K562 (cell line): ENCODE data around the gene INSIG1. TPM values are rescaled to one million over a fixed set of nuclear protein-coding genes. Genes with fewer than 3 reads are reported as not detected.
A peak's percentile ranks its signal among the peaks of the same experiment; 100 is the strongest.

Experiments used
- ATAC-seq: fragments of 200-7000 bp; cut with Tn5 transposase; 3 replicates; pipeline ENCODE4 v1.9.1; 2020; ENCODE audit warnings: moderate library complexity
- BruUV-seq: library from RNA; stranded (reverse); fragments of 400-500 nt; replicated peaks from 2 replicates; lab custom pipeline; 2021; lab: Mats Ljungman, UMichigan
- CTCF ChIA-PET: fragments of 300-600 bp; formaldehyde crosslinking; extraction: SDS; loops from one replicate; lab custom pipeline; 2021; ENCODE audit warnings: low intra/inter-chr PET ratio; lab: Yijun Ruan, JAX
- POLR2A ChIA-PET: fragments of 300-600, 350-650 bp; sonication (Branson Sonifier 250); formaldehyde crosslinking; extraction: SDS; loops from one replicate; lab custom pipeline; 2021; ENCODE audit warnings: antibody characterized with exemption, inconsistent platforms; lab: Yijun Ruan, JAX
- DNase-seq, 4 experiments: peaks; one replicate each; pipeline versions ENCODE4 v3.0.0 to v3.0.0-alpha.2; 2011 to 2018; ENCODE audit warnings: low spot score in 3 of 4, mixed read lengths in 3 of 4; ENCODE audit errors: extremely low read depth in 1 of 4
- FAIRE-seq: peaks from 2 replicates; lab custom pipeline; 2011; peaks lifted over from hg19 to GRCh38; lab: Jason Lieb, UNC
- H2AFZ ChIP-seq: 2 replicates; pipeline ENCODE4 v1.6.0; 2011; ENCODE audit warnings: low read depth, low read length, control low read depth, inconsistent platforms
- H3K27ac ChIP-seq: fragments of 200-600 bp; 3 replicates; pipeline ENCODE4 v1.8.0; 2011; ENCODE audit warnings: low read depth, mild to moderate bottlenecking, control low read depth, inconsistent platforms, low read length, moderate library complexity, mixed read lengths; ENCODE audit errors: extremely low read depth
- H3K27me3 ChIP-seq, 2 experiments: fragments of 300-600 bp in 1 of 2; 2 replicates in 1 of 2; 3 replicates in 1 of 2; pipeline versions ENCODE4 v1.6.0 to v1.8.0; 2011; ENCODE audit warnings: inconsistent platforms in 2 of 2, low read length in 2 of 2, mild to moderate bottlenecking in 1 of 2, mixed read lengths in 1 of 2, moderate library complexity in 1 of 2; ENCODE audit not compliant: control insufficient read depth in 2 of 2, insufficient read depth in 2 of 2
- H3K36me3 ChIP-seq: fragments of 300-600 bp; 3 replicates; pipeline ENCODE4 v1.8.0; 2011; ENCODE audit warnings: mild to moderate bottlenecking, low read length, inconsistent platforms; ENCODE audit not compliant: control insufficient read depth, insufficient read depth
- H3K4me1 ChIP-seq, 2 experiments: fragments of 200-600 bp in 1 of 2; replicated peaks in 1 of 2; 2 replicates in 1 of 2; 3 replicates in 1 of 2; pipeline versions ENCODE4 v1.5.1 to v1.8.0; 2011; ENCODE audit warnings: inconsistent platforms in 2 of 2, low read length in 2 of 2, mild to moderate bottlenecking in 1 of 2, mixed read lengths in 1 of 2, moderate library complexity in 1 of 2; ENCODE audit not compliant: control insufficient read depth in 2 of 2, insufficient read depth in 2 of 2
- H3K4me2 ChIP-seq: 2 replicates; pipeline ENCODE4 v1.6.1; 2011; ENCODE audit warnings: low read length, control low read depth, inconsistent platforms, mixed read lengths; ENCODE audit not compliant: insufficient read depth
- H3K4me3 ChIP-seq: fragments of 200-600 bp; sonication (generic), shearing (Covaris generic); 2 replicates; pipeline ENCODE4 v1.5.1; 2016; ENCODE audit warnings: control low read depth, inconsistent platforms
- H3K79me2 ChIP-seq: fragments of 200-600 bp; 3 replicates; pipeline ENCODE4 v1.8.0; 2011; ENCODE audit warnings: low read length, inconsistent platforms; ENCODE audit not compliant: control insufficient read depth, insufficient read depth
- H3K9ac ChIP-seq, 2 experiments: 2 replicates each; pipeline versions ENCODE4 v1.6.0 to v1.6.1; 2011; ENCODE audit warnings: low read depth in 2 of 2, low read length in 2 of 2, control low read depth in 1 of 2, inconsistent platforms in 1 of 2, mild to moderate bottlenecking in 1 of 2, mixed read lengths in 1 of 2; ENCODE audit not compliant: insufficient read depth in 1 of 2
- H3K9me1 ChIP-seq: one replicate; pipeline ENCODE4 v1.6.0; 2011; ENCODE audit warnings: inconsistent platforms, mild to moderate bottlenecking, low read length, moderate library complexity; ENCODE audit not compliant: control insufficient read depth, insufficient read depth
- H3K9me3 ChIP-seq: replicated peaks from 2 replicates; pipeline ENCODE4 v1.5.1; 2011; ENCODE audit warnings: low read depth, low read length, inconsistent platforms; ENCODE audit not compliant: control insufficient read depth, insufficient read depth
- H4K20me1 ChIP-seq: replicated peaks from 2 replicates; pipeline ENCODE4 v1.6.1; 2011; ENCODE audit warnings: low read length, inconsistent platforms, mixed read lengths; ENCODE audit not compliant: control insufficient read depth, insufficient read depth
- EZH2 ChIP-seq: IDR thresholded peaks from 2 replicates; pipeline ENCODE4 v1.6.1; 2012; ENCODE audit warnings: low read depth, mild to moderate bottlenecking, inconsistent platforms, low read length, borderline replicate concordance
- ZNF584 ChIP-seq: fragments of 200-800 bp; sonication (Bioruptor generic); IDR thresholded peaks from 2 replicates; pipeline ENCODE4 v1.6.1; 2016; ENCODE audit warnings: low read depth, mild to moderate bottlenecking, missing genetic modification characterization, missing compliant biosample characterization
- ZNF717 ChIP-seq: fragments of 250-450 bp; sonication (Bioruptor Pico); IDR thresholded peaks from 2 replicates; pipeline ENCODE4 v1.5.0; 2021
- ZNF764 ChIP-seq: fragments of 250-450 bp; sonication (Bioruptor Pico); IDR thresholded peaks from 2 replicates; pipeline ENCODE4 v1.4.0; 2020; ENCODE audit warnings: low read depth, mild to moderate bottlenecking, moderate library complexity
- WGBS: fragments of 100-300 bp; shearing (Covaris generic); methylation state at CpG from one replicate; pipeline ENCODE4 v1.1.6; 2016; ENCODE audit warnings: low coverage, mixed read lengths; ENCODE audit not compliant: insufficient coverage; ENCODE audit errors: missing lambda C conversion rate; 5-methylcytosine and 5-hydroxymethylcytosine counted together
- in situ Hi-C: fragments of 300-500 bp; cut with MboI; formaldehyde crosslinking; loops from 4 replicates; pipeline ENCODE4 v1.15.0; 2018; ENCODE audit warnings: inconsistent platforms, mixed read lengths
- intact Hi-C: fragments of 100-400 bp; cut with micrococcal nuclease; formaldehyde crosslinking; loops from 2 replicates; pipeline ENCODE4 v1.14.2; 2022
- polyA plus RNA-seq, 8 experiments: library from polyadenylated mRNA; depleted of rRNA in 4 of 8; stranded (reverse) in 5 of 8; unstranded in 3 of 8; fragments of >200 nt; fragmentation: Nextera tagmentation in 2 of 8; fragmentation: Illumina TruSeq in 1 of 8; extraction: Ambion mirVana in 2 of 8; extraction: Trizol in 1 of 8; gene quantifications; 2 replicates each; pipeline versions ENCODE4 v1.2.1 to v1.2.3, GENCODE V29; 2011 to 2014; ENCODE audit warnings: inconsistent platforms in 1 of 8, missing spikeins in 1 of 8
- total RNA-seq, 7 experiments: library from RNA; depleted of rRNA in 6 of 7; stranded (reverse); fragments of >200 nt in 6 of 7; fragmentation: Illumina TruSeq in 2 of 7; extraction: Trizol in 2 of 7; gene quantifications; 2 replicates each; pipeline versions ENCODE4 v1.2.1 to v1.2.3, GENCODE V29; 2011 to 2021; ENCODE audit warnings: low replicate concordance in 1 of 7

Gene INSIG1
- total and polyA plus RNA-seq, 9 of the 15 experiments (the other 6 are each of a cell fraction or from before 2014, with no cell fraction given), result 57.1 to 787 (median 238) TPM

DNA sequence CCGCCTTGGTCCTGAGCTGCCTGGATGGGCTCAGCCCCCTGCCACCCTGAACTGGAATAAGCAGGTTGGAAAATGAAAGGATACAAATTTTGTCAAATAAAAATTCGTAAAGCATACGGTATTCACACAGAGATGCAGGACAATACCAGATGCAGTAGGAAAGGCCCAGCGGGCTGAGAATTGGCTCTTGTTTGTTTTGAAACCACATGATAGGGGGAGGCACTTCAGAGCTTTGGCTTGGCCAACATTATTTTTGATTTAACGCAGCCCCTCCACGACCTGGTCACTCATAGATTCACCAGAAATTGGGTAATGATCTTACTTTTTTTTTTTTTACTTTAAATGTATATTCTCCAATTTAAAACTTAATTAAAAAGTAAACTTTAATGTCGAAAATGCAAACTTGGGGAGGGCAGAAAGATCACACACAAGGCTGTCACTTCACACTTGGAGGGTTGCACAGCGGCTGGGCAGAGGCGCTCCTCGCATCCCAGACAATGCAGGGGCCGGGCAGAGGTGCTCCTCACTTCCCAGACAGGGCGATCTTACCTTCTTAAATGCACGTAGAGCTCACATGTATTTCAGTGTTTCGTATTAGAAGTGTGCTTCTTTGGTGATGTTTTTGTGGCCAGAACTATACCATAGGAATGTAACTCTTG lies 17.8 kb upstream of the INSIG1 start:
- in situ Hi-C loops (no loop called here), intact Hi-C loops (no loop called here)
- Histone ChIP-seq H3K9ac (no peak overlapping the region), H4K20me1 (no peaks in the 10 kb centered on the region; the same call in 1 of the 2 replicates), H3K9me3 (no peaks in the 10 kb centered on the region), H3K4me3 (no peak overlapping the region), H3K79me2 (no peaks in the 10 kb centered on the region), H3K36me3 (no peaks in the 10 kb centered on the region), H3K9me1 (no peaks in the 10 kb centered on the region), H3K27ac (no peak overlapping the region), H2AFZ (no peak overlapping the region), H3K4me2 (no peak overlapping the region), H3K4me1 (peaks cover 0 to 11% of the 10 kb centered on the region in 2 experiments; a peak in 4 of 5 replicates), H3K27me3 (peaks cover 74 to 84% of the 10 kb centered on the region in 2 experiments)
- ChIA-PET POLR2A (interaction anchor here (1.2 kb wide), 1 partner anchor 18 kb away, joined by 3 read pairs; no protein-coding TSS in a partner anchor), CTCF (no interaction called here)
- TF ChIP-seq ZNF764 (CRISPR knock-in tag), result no peak
- peak; percentile 97 for TF ChIP-seq ZNF584 (CRISPR knock-in tag)
- peak; percentile 50; the same call in 1 of the 2 replicates for TF ChIP-seq EZH2
- no peak for TF ChIP-seq ZNF717 (CRISPR knock-in tag)
- no peak for ATAC-seq
- no peak for FAIRE-seq
- BruUV-seq, result no TSS peak
- 10% methylated on average over 14 of the region's 14 CpGs for WGBS
- no peak for DNase-seq
